Upper lobe of left lung (tissue), 4 donors: Measurements from ENCODE around the gene NDUFA6.

ENCODE experiments used
- POLR2A ChIP-seq, 4 donors: fragments of 450-650 bp; IDR thresholded peaks; one replicate each; pipeline ENCODE4 v1.5.1; 2016 to 2017; ENCODE audit warnings: antibody characterized with exemption in 4 of 4, mild to moderate bottlenecking in 2 of 4
- TF ChIP-seq, protein P1 (sequence below), 6 experiments: fragments of 450-650 bp in 4 of 6; fragments of 200-600 bp in 2 of 6; sonication (generic) in 2 of 6; IDR thresholded peaks; one replicate each; pipeline ENCODE4 v1.5.1; 2016 to 2019; ENCODE audit warnings: antibody characterized with exemption in 6 of 6

DNA sequence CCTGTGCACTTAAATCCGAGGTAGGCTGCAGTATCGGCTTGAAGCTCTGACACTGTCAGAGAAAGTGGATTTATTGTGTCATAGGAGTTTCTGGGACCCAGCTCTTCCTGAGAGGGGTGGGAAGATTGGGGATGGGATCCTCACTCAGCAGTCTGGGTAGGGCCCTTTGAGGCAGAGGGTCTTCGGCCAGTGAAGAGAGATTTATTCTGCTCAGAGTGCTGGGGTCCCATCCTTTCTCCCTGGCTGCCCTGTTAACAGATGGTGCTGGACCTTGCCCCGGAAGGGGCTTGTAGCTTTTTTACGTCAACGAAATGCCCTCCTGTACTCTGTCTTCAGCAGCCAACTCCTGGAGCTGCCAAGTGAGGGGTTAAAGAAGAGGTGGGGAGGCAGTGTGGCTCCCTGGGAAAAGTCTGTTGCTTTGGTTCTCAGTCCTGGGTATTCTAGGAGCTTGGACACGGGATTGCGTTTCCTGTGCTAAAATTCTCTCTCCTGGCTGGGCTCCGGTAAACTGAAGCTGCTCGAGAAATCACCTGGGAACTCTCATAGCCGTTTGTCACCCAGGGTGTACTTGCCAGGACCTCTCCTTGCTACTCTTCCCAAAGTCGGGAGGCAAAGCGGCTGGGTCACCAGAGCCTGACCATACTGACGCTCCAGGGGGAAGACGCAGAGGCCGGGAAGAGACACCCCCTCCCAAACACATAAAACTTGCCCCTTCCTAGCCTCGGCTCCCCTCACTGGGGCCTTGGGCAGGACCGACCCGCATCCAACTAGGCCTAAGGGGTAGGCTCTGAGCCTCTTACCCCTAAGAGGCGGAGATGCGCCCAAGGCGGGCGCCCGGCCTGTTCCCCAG lies 11.9 kb downstream of the NDUFA6 start:
- TF ChIP-seq, protein P1, sequence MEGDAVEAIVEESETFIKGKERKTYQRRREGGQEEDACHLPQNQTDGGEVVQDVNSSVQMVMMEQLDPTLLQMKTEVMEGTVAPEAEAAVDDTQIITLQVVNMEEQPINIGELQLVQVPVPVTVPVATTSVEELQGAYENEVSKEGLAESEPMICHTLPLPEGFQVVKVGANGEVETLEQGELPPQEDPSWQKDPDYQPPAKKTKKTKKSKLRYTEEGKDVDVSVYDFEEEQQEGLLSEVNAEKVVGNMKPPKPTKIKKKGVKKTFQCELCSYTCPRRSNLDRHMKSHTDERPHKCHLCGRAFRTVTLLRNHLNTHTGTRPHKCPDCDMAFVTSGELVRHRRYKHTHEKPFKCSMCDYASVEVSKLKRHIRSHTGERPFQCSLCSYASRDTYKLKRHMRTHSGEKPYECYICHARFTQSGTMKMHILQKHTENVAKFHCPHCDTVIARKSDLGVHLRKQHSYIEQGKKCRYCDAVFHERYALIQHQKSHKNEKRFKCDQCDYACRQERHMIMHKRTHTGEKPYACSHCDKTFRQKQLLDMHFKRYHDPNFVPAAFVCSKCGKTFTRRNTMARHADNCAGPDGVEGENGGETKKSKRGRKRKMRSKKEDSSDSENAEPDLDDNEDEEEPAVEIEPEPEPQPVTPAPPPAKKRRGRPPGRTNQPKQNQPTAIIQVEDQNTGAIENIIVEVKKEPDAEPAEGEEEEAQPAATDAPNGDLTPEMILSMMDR (IDR thresholded peaks at IDR 0.05), result no peak
- no peak for TF ChIP-seq POLR2A (IDR thresholded peaks at IDR 0.05)
